ENCODE results near the gene CFAP299. TPM values are rescaled to one million over a fixed set of nuclear protein-coding genes. Genes with fewer than 3 reads are reported as not detected.

Gene CFAP299
- total RNA-seq, 4 donors from 2014 or later = not detected

- TF ChIP-seq CTCF (IDR thresholded peaks at IDR 0.05) (no peak), POLR2A (IDR thresholded peaks at IDR 0.05) (no peak), POLR2AphosphoS5 (IDR thresholded peaks at IDR 0.05) (no peak), EP300 (IDR thresholded peaks at IDR 0.05) (no peak)
- H3K9me3 ChIP-seq = peaks cover 2% of the 10 kb centered on the region
- 92% methylated on average over 2 of the region's 2 CpGs for WGBS
- H3K27me3 ChIP-seq = no peaks in the 10 kb centered on the region
- no peaks in the 10 kb centered on the region for H3K4me1 ChIP-seq
- H3K36me3 ChIP-seq = no peaks in the 10 kb centered on the region
- no peak for DNase-seq (ENCODE audit: low spot score in 2 of 2)
- H3K27ac ChIP-seq = no peak overlapping the region
- no peak overlapping the region for H3K4me3 ChIP-seq
Observed at GRCh38 chr4:80454040-80454439, 118.5 kb downstream of the CFAP299 start.

- Histone ChIP-seq H3K36me3 (no peaks in the 10 kb centered on the region), H3K4me1 (no peaks in the 10 kb centered on the region), H3K27me3 (no peaks in the 10 kb centered on the region), H3K27ac (no peak overlapping the region), H3K4me3 (no peak overlapping the region), H3K9me3 (peaks cover 2% of the 10 kb centered on the region)
- TF ChIP-seq CTCF (IDR thresholded peaks at IDR 0.05) = no peak
- TF ChIP-seq POLR2AphosphoS5 (IDR thresholded peaks at IDR 0.05) = no peak
- TF ChIP-seq EP300 (IDR thresholded peaks at IDR 0.05) = no peak
- no peak for TF ChIP-seq POLR2A (IDR thresholded peaks at IDR 0.05)
- WGBS = 81% methylated on average over 1 of the region's 1 CpG
- no peak for DNase-seq (ENCODE audit: low spot score in 2 of 2)
Observed at GRCh38 chr4:80454556-80454955, 119.0 kb downstream of the CFAP299 start.

- no peak overlapping the region for H3K27ac ChIP-seq
Observed at GRCh38 chr4:80459918-80460473, 124.5 kb downstream of the CFAP299 start.

GRCh38 chr4:80461412-80461811 lies 125.9 kb downstream of the CFAP299 start:
- TF ChIP-seq POLR2AphosphoS5 (IDR thresholded peaks at IDR 0.05) (no peak), EP300 (IDR thresholded peaks at IDR 0.05) (no peak), POLR2A (IDR thresholded peaks at IDR 0.05) (no peak), CTCF (IDR thresholded peaks at IDR 0.05) (no peak)
- H3K4me3 ChIP-seq = no peak overlapping the region
- H3K27ac ChIP-seq = no peak overlapping the region
- H3K36me3 ChIP-seq = no peaks in the 10 kb centered on the region
- no peaks in the 10 kb centered on the region for H3K9me3 ChIP-seq
- DNase-seq (ENCODE audit: low spot score in 2 of 2) = no peak
- WGBS = 40% methylated on average over 1 of the region's 1 CpG
- H3K27me3 ChIP-seq = no peaks in the 10 kb centered on the region
- H3K4me1 ChIP-seq = peaks cover 13% of the 10 kb centered on the region

More at GRCh38 chr4:80459918-80460473, 124.5 kb downstream of the CFAP299 start:
- no peak for DNase-seq (ENCODE audit: low spot score in 2 of 2)
- peaks cover 13% of the 10 kb centered on the region for H3K4me1 ChIP-seq
- no peak overlapping the region for H3K4me3 ChIP-seq
- no peaks in the 10 kb centered on the region for H3K27me3 ChIP-seq
- WGBS = 73% methylated on average over 1 of the region's 1 CpG
- no peak for TF ChIP-seq CTCF (IDR thresholded peaks at IDR 0.05)
- no peaks in the 10 kb centered on the region for H3K9me3 ChIP-seq
- no peaks in the 10 kb centered on the region for H3K36me3 ChIP-seq

- no peaks in the 10 kb centered on the region for H3K36me3 ChIP-seq
- H3K27ac ChIP-seq = no peak overlapping the region
- DNase-seq (ENCODE audit: low spot score in 2 of 2) = no peak
- no peaks in the 10 kb centered on the region for H3K9me3 ChIP-seq
- 20% methylated on average over 2 of the region's 2 CpGs for WGBS
- H3K4me3 ChIP-seq = peak overlapping the region; percentile 11
- peaks cover 13% of the 10 kb centered on the region for H3K4me1 ChIP-seq
- TF ChIP-seq POLR2A (IDR thresholded peaks at IDR 0.05) (no peak), POLR2AphosphoS5 (IDR thresholded peaks at IDR 0.05) (no peak), EP300 (IDR thresholded peaks at IDR 0.05) (no peak), CTCF (IDR thresholded peaks at IDR 0.05) (no peak)
- no peaks in the 10 kb centered on the region for H3K27me3 ChIP-seq
Observed at GRCh38 chr4:80462621-80463091, 127.1 kb downstream of the CFAP299 start.
